HG03095 (cell line): Measurements from ENCODE around the gene ADGB.
"Not testable (repeated sequence)": the region's sequence is repeated elsewhere in the genome, so short reads cannot be mapped to it uniquely, and the experiment has no call there.

Source experiments
- ATAC-seq: cut with Tn5 transposase; IDR thresholded peaks from one replicate; pipeline ENCODE4 v1.9.1; 2021; ENCODE audit warnings: moderate library complexity; ENCODE audit not compliant: unreplicated experiment

ADGB gene

GRCh38 chr6:146814148-146814750 lies 215.5 kb downstream of the ADGB start:
- ATAC-seq = no peak

- ATAC-seq = not testable (repeated sequence)
Observed at GRCh38 chr6:146815511-146816462, 217.0 kb downstream of the ADGB start.

GRCh38 chr6:146819596-146820320 lies 221.0 kb downstream of the ADGB start:
- ATAC-seq = no peak

- no peak for ATAC-seq
Observed at GRCh38 chr6:146827216-146827928, 228.6 kb downstream of the ADGB start.

GRCh38 chr6:146829792-146830565 lies 231.2 kb downstream of the ADGB start:
- ATAC-seq = no peak

GRCh38 chr6:146833157-146833556 lies 234.4 kb downstream of the ADGB start:
- no peak for ATAC-seq

GRCh38 chr6:146840216-146840615 lies 241.4 kb downstream of the ADGB start:
- no peak for ATAC-seq

- no peak for ATAC-seq
Observed at GRCh38 chr6:146840641-146841040, 241.9 kb downstream of the ADGB start.

- no peak for ATAC-seq
Observed at GRCh38 chr6:146847426-146847825, 248.7 kb downstream of the ADGB start.

- ATAC-seq = peak; percentile 67
Observed at GRCh38 chr6:146850238-146850896, 251.6 kb downstream of the ADGB start.

GRCh38 chr6:146850981-146851380 lies 252.2 kb downstream of the ADGB start:
- no peak for ATAC-seq

GRCh38 chr6:146851837-146852236 lies 253.1 kb downstream of the ADGB start:
- ATAC-seq = no peak

- not testable (repeated sequence) for ATAC-seq
Observed at GRCh38 chr6:146854521-146855255, 255.9 kb downstream of the ADGB start.

- ATAC-seq = no peak
Observed at GRCh38 chr6:146855889-146856288, 257.1 kb downstream of the ADGB start.

- peak; percentile 53 for ATAC-seq
Observed at GRCh38 chr6:146856296-146856695, 257.5 kb downstream of the ADGB start.

- ATAC-seq = peak; percentile 98
Observed at GRCh38 chr6:146857180-146857979, 258.6 kb downstream of the ADGB start.

GRCh38 chr6:146857980-146858347 lies 259.2 kb downstream of the ADGB start:
- ATAC-seq = peak; percentile 9

GRCh38 chr6:146859206-146859605 lies 260.4 kb downstream of the ADGB start:
- ATAC-seq = no peak
